GM19468 (cell line): ENCODE data around the gene PKLR.
"Not testable (repeated sequence)": the region's sequence is repeated elsewhere in the genome, so short reads cannot be mapped to it uniquely, and the experiment has no call there.

Experiments
- ATAC-seq: cut with Tn5 transposase; IDR thresholded peaks from one replicate; pipeline ENCODE4 v1.9.1; 2021; ENCODE audit warnings: mild to moderate bottlenecking, moderate library complexity, moderate number of reproducible peaks; ENCODE audit not compliant: unreplicated experiment; ENCODE audit errors: extremely low read depth

The PKLR gene

GRCh38 chr1:155319536-155319935 lies 18.3 kb upstream of the PKLR start:
- ATAC-seq, result no peak

GRCh38 chr1:155318082-155318481 lies 16.8 kb upstream of the PKLR start:
- ATAC-seq, result no peak

- no peak for ATAC-seq
Observed at GRCh38 chr1:155316922-155317321, 15.7 kb upstream of the PKLR start.

- no peak for ATAC-seq
Observed at GRCh38 chr1:155313261-155313660, 12.0 kb upstream of the PKLR start.

GRCh38 chr1:155309423-155310021 lies 8.3 kb upstream of the PKLR start:
- no peak for ATAC-seq

- ATAC-seq, result peak; percentile 83
Observed at GRCh38 chr1:155308493-155309422, 7.5 kb upstream of the PKLR start, which contains the start of gene FDPS. FDPS (plus strand) TSS chr1:155308866; CDS start chr1:155309790, 924 bp downstream.

GRCh38 chr1:155307247-155307740 lies 6.1 kb upstream of the PKLR start:
- ATAC-seq, result no peak

GRCh38 chr1:155305881-155306391 lies 4.7 kb upstream of the PKLR start:
- ATAC-seq, result no peak

GRCh38 chr1:155304558-155305063 lies 3.4 kb upstream of the PKLR start:
- ATAC-seq, result no peak

- no peak for ATAC-seq
Observed at GRCh38 chr1:155300553-155301329, 497 bp downstream of the PKLR start.

GRCh38 chr1:155300024-155300423 lies 1.2 kb downstream of the PKLR start:
- no peak for ATAC-seq

- ATAC-seq, result no peak
Observed at GRCh38 chr1:155297384-155297783, 3.9 kb downstream of the PKLR start.

GRCh38 chr1:155296661-155297060 lies 4.6 kb downstream of the PKLR start:
- ATAC-seq, result no peak

GRCh38 chr1:155295942-155296267 lies 5.3 kb downstream of the PKLR start:
- no peak for ATAC-seq

GRCh38 chr1:155295183-155295941 lies 5.9 kb downstream of the PKLR start:
- ATAC-seq, result no peak

- no peak for ATAC-seq
Observed at GRCh38 chr1:155294520-155295182, 6.6 kb downstream of the PKLR start.

GRCh38 chr1:155293086-155293749 lies 8.0 kb downstream of the PKLR start:
- ATAC-seq, result no peak

GRCh38 chr1:155291006-155291405 lies 10.2 kb downstream of the PKLR start:
- ATAC-seq, result not testable (repeated sequence)
